GM21423 (cell line): Measurements from ENCODE around the gene FLT4.

Experiments
- ATAC-seq: cut with Tn5 transposase; IDR thresholded peaks from one replicate; pipeline ENCODE4 v1.9.1; 2021; ENCODE audit warnings: mild to moderate bottlenecking, moderate library complexity; ENCODE audit not compliant: unreplicated experiment

FLT4 gene

DNA sequence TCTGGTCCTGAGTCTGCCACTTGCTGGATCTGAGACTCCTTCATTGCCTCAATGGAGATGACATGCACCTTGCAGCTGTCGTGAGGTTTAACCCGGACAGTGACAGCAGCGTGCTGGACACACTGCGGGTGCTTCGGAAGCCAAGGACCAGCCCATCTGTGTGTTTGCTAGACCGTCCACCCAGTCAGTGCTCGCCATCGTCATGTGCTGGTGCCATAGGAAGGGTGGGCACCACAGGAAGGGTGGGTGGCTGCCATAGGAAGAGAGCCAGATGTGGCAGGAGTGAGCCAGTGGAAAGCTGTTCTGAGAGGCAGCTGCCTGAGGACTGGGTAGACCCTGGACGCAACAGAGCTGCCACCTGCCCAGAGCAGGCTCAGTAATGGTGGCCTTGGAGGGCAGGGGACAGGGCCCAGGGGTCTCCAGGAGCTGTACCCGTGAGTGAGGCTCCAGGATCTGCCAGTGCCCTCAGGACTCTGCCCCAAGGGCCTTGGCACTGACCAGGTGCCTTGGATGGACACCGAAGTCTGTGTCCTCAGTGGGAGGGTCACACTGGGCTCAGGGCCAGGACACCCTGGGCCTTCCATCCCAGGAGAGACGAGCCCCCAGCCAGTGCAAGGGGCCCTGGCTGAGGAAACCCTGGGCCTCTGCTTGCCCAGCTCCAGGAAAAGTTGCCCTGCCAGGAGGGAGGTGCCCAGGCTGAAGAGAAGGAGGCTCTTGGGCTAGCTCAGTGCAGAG is 21.8 kb downstream of the FLT4 start:
- no peak for ATAC-seq

DNA sequence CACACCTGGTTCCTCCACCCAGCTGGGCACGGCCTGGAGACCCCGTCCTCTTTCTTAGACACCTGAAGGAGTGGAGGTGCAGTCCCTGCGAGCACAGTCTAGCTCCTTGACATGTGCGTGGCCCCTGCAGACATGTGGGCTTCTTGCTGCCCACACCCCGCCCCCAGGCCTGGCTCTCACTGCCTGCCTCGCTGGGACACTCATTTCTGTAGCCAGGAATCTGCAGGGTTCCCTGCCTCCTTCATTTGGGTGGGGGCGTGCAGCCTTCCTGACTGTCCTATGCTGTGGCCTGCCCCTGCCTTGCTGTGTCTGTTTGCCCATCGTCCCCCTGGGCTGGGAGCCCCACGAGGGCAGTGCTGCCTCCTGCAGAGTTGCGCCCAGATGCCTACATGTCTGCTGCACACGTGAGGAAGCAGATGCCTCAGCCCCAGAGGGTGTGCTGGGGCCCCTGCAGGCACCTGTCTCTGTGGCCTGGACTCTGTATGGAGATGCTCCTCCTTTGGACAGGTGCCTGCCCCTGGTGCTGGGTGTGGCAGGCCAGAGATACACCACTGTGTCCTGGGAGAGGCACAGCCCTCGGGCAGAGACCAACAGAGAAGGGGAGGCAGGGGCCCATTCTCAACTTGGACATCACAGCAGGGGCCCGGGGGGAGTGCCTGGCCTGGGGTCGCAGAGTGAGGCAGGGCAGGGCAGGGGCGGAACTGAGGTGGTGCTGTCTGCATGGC is 22.6 kb downstream of the FLT4 start:
- no peak for ATAC-seq

DNA sequence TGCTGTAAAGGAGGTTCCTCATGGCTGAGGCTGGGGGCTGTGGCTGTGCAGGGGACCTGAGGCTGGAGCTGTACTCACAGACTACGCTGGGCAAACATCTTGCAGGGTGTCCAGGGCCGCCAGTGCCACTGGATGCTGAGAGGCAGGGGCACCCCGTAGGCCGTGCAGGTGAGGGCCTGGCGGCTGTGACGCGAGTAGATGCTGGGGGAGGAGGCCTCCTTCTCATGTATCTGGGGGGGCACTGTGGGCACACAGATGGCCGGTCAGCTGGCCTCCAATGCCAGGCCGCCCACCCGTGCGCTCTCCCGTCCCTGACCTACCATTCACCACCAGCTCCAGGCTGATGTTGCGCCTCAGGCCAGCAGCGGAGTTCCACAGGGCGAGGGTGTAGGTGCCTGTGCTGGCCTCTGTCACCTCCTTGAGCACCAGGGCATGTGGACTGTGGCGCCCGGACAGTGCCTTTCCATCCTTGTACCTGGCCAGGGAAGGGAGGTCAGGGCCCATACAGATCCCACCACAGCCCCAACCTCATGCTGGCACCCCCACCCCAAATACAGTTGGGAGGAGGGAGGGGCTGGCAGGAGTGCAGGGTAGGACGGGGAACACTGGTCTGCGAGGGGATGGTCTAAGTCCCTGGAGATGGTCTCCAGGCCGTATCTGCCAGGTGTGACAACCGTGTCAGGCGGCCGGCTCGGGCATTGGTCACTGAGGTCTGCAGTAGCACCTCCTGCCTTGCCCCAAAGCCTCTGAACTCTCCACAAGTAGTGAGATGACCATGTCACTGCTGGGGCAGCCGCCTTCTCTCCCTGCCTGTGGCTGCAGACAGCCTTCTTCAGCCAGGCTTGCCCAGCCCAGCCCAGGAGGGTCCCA is 23.4 kb downstream of the FLT4 start:
- no peak for ATAC-seq

DNA sequence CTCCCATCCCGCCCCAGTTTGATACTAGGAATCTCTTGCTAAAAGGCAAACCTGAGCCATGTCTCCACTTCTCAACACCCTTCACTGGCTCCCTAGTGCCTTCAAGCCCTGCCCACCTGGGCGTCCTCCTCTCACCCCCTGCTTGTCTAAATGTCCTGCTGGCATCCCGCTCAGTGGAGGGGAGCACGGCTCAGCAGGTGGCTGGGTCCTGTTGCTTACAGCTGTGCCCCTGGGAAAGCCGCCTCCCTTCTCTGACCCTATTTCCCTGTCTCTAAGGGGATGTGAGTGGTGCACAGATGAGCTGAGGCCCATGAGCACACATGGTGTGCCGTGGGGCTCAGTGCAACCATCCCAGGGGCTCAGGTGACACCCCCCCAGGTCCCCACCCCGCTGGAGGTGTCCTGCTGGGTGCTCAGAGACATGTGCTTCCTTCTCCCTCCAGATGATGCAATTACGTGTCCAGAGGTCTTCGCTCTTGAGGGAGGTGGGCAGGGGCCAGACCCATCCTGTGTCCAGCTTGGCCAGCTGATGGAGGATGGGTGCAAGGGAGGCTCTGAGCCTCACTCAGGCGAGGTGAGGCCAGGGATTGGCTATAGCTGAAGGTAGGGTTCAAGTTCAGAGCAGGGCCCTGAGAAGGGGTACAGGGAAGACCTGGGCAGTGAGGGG is 24.1 kb downstream of the FLT4 start:
- ATAC-seq, result no peak

- ATAC-seq, result no peak
Measured at GRCh38 chr5:180624587-180624986, 24.8 kb downstream of the FLT4 start.

GRCh38 chr5:180623844-180624243 is 25.6 kb downstream of the FLT4 start:
- no peak for ATAC-seq

GRCh38 chr5:180623411-180623834 is 26.0 kb downstream of the FLT4 start:
- no peak for ATAC-seq

GRCh38 chr5:180622910-180623309 is 26.5 kb downstream of the FLT4 start:
- ATAC-seq, result no peak

DNA sequence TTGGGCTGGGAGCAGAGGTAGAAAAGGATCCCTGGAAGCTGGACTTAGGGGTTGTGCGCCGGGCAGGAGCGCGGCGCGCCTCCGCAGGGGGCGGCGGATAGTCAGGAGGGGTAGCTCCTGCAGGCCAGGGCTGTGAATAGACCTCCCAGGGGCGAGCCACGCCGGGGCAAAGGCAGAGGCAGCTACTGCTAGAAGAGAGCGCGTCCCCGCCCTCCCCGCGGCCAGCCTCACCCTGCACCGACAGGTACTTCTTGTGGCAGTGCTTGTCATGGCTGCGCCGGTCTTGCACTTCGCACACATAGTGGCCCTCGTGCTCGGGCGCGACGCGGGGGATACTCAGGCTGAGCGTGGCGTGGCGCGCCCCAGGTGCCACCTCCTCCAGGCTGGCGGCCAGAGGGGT is 28.1 kb downstream of the FLT4 start:
- ATAC-seq, result no peak

GRCh38 chr5:180620014-180620413 is 29.4 kb downstream of the FLT4 start:
- ATAC-seq, result no peak

DNA sequence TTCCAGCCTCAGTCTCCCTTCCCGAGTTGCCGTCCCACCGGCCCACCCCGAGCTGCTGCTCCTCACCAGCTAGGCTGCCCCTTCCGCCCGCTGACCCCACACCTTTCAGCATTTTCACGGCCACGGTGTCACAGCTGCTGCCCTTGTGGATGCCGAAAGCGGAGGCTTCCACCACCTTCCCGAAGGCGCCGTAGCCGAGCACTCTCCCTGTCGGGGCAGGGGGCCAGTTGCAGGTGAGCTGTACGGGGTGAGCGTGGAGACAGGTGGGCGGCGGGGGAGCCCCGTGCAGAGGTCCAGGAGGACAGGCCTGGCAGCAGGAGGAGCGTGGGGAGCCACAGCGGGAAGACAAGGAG is 29.9 kb downstream of the FLT4 start:
- ATAC-seq, result no peak

DNA sequence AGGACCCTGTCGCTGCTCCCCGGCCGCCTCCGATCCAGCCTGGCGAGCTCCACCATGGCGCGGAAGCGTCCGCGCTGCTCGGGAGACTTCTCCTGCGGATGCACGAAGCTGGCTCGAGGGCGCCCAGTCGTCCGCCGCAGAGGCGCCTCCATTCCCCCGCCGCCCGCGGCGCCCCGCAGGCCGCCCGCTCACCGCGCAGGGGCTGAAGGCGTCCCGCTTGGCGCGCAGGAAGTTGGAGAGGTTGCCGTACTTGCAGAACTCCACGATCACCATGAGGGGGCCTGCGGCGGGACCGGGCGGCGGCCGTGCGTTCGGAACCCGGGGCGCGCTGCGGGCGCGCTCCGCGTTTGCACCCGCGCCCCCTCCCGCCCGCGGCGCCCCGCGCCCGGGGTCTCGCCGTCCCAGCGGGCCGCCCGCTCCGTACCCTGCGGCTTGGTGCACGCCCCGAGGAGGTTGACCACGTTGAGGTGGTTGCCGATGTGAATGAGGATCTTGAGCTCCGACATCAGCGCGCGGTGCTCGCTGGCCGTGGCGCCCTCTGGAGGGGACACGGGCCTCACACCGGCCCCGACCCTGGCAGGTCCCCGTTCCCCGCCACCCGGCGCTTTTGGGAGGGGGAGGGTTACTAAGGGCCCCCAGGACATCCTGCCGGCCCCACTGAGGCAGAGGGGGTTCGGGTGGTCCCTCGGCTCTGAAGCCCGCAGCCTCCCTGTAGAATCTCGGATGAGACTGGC is 30.4 kb downstream of the FLT4 start:
- ATAC-seq, result no peak

DNA sequence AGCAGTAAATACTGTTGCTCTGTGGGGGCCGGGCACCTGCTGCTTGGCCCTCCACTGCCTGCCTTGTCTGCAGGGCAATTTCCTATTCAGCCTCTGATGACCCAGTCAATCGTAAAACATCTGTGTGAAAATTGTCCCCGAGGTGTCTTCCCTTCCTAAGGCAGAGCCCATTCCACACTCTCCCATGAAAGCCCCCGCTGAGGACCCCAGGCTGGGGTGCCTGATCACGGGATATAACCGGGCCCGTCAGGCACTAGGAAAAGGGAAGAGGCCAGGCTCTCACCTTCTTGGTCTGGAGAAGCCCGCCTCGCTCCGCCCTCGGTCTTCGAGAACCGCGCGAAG is 30.9 kb downstream of the FLT4 start:
- ATAC-seq, result no peak

DNA sequence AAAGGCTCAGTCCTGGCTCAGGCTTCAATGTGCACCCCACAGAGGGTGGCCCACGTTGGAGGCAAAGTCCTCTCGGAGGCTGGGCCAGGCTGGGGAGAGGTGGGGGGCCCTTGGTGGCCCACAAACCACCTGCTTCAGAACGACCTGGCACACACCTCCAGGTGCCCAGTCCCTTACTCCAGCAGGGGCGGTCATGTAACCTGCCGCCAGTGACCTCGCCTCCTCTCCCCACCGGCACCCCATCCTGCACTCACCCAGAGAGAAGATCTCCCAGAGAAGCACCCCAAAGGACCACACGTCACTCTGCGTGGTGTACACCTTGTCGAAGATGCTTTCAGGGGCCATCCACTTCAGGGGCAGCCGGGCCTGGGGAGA is 35.6 kb downstream of the FLT4 start:
- ATAC-seq, result no peak

- no peak for ATAC-seq
Measured at GRCh38 chr5:180613188-180613813, 36.1 kb downstream of the FLT4 start.

DNA sequence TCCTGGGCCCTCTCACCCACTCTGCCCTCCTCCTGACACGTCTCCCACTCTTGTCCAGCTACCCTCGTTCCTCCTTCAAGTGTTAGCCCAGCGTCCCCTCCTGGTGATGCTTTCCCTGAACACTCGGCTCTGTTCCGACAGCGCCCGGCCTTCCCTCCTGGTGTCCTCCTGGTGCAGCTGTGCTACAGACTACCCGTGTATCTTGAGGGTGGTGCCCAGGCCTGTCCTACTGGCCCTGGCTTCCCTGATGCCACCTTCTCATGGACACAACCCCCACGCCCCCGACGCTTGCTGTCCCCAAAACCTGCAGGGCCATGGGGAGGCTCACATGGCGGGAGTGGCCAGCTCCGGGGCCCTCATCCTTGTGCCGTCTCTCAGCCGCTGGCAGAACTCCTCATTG is 36.7 kb downstream of the FLT4 start:
- no peak for ATAC-seq

- no peak for ATAC-seq
Measured at GRCh38 chr5:180611140-180611850, 38.1 kb downstream of the FLT4 start.

DNA sequence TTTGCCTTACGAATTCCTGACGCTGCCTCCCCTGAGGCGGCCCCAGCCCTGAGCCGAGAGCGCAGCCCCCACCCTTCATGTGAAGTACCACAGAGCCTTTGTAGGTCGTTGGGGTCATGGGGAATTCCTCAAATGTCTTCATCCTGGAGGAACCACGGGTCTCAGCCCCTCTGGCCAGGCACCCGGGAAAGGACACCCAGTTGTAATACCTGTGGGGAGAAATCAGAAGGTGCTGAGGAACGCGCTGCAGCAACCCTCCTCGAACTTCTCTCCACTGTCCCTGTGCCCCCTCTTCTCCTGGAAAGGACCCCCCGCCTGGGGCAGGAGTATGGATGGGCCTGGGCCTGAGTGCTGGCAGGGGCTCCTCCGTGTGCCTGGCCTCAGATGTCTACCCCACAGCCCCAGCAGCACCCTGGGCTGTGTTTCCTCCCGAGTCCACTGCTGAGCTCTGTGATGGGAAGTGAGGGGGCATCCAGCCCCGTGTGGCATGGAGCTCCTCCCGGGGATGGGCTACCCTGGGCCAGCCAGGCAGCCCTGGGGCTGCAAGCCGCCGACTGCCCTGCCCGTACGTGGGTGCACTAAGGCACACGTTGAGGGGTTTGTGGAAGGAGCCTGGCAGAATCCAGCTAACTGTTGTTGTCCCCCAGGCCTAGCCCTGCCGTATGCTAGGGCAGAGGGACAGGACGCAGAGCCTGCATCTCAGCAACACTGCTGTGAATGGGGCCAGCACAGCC is 39.4 kb downstream of the FLT4 start:
- no peak for ATAC-seq

GRCh38 chr5:180609386-180609785 is 40.0 kb downstream of the FLT4 start:
- no peak for ATAC-seq
